ENCODE data around the gene JAZF1.

- no peak for TF ChIP-seq CTCF (IDR thresholded peaks at IDR 0.05)
- TF ChIP-seq POLR2A (IDR thresholded peaks at IDR 0.05) = no peak
Measured at GRCh38 chr7:28071570-28071969, 109.0 kb downstream of the JAZF1 start.
